HG03442 (cell line): ENCODE results near the gene ATXN2L.
"Not testable (repeated sequence)": the region's sequence is repeated elsewhere in the genome, so short reads cannot be mapped to it uniquely, and the experiment has no call there.

Source experiments
- ATAC-seq: cut with Tn5 transposase; IDR thresholded peaks from one replicate; pipeline ENCODE4 v1.9.1; 2021; ENCODE audit warnings: mild to moderate bottlenecking, moderate library complexity; ENCODE audit not compliant: unreplicated experiment

The ATXN2L gene

GRCh38 chr16:28866454-28866804 is 43.6 kb downstream of the ATXN2L start:
- ATAC-seq: no peak

- no peak for ATAC-seq
Observed at GRCh38 chr16:28867241-28867640, 44.4 kb downstream of the ATXN2L start.

- ATAC-seq: not testable (repeated sequence)
Observed at GRCh38 chr16:28867646-28868045, 44.8 kb downstream of the ATXN2L start.

- ATAC-seq: no peak
Observed at GRCh38 chr16:28869201-28869600, 46.4 kb downstream of the ATXN2L start.

GRCh38 chr16:28872952-28873351 is 50.2 kb downstream of the ATXN2L start:
- ATAC-seq: no peak

- ATAC-seq: no peak
Observed at GRCh38 chr16:28873543-28874201, 50.9 kb downstream of the ATXN2L start.

GRCh38 chr16:28874406-28874805 is 51.6 kb downstream of the ATXN2L start:
- ATAC-seq: no peak

GRCh38 chr16:28875134-28876018 is 52.6 kb downstream of the ATXN2L start:
- ATAC-seq: no peak

- ATAC-seq: no peak
Observed at GRCh38 chr16:28876019-28876659, 53.3 kb downstream of the ATXN2L start.

GRCh38 chr16:28876973-28877654 is 54.3 kb downstream of the ATXN2L start:
- ATAC-seq: no peak

GRCh38 chr16:28877655-28878000 is 54.8 kb downstream of the ATXN2L start:
- no peak for ATAC-seq

- no peak for ATAC-seq
Observed at GRCh38 chr16:28878083-28878926, 55.5 kb downstream of the ATXN2L start, which contains the start of gene ATP2A1. TSS of gene ATP2A1 (plus strand) at chr16:28878488. CDS start at chr16:28878672, 184 bp downstream.

GRCh38 chr16:28879261-28879840 is 56.6 kb downstream of the ATXN2L start:
- ATAC-seq: peak; percentile 23

GRCh38 chr16:28879841-28880588 is 57.2 kb downstream of the ATXN2L start:
- peak; percentile 91 for ATAC-seq

- ATAC-seq: no peak
Observed at GRCh38 chr16:28880589-28880915, 57.8 kb downstream of the ATXN2L start.

- ATAC-seq: no peak
Observed at GRCh38 chr16:28880955-28881354, 58.2 kb downstream of the ATXN2L start.

GRCh38 chr16:28881565-28881964 is 58.8 kb downstream of the ATXN2L start:
- ATAC-seq: not testable (repeated sequence)

- no peak for ATAC-seq
Observed at GRCh38 chr16:28882551-28883160, 59.9 kb downstream of the ATXN2L start.
